Heart left ventricle (tissue), 16 donors: ENCODE data around the gene EPHB1. TPM values are rescaled to one million over a fixed set of nuclear protein-coding genes. Genes with fewer than 3 reads are reported as not detected.
"Not testable (repeated sequence)": the region's sequence is repeated elsewhere in the genome, so short reads cannot be mapped to it uniquely, and the experiment has no call there.

Experiments used
- ATAC-seq, 4 donors: fragments of 200-7000 bp; cut with Tn5 transposase; one replicate each; pipeline ENCODE4 v1.9.1; 2020 to 2022; ENCODE audit warnings: moderate library complexity in 4 of 4, mild to moderate bottlenecking in 3 of 4, moderate number of reproducible peaks in 1 of 4
- DNase-seq, 5 donors: peaks; one replicate each; pipeline ENCODE4 v3.0.0-alpha.2; 2020
- H3K27ac ChIP-seq, 12 donors: fragments of 200-600 bp; sonication (generic) in 4 of 12; one replicate each; pipeline versions ENCODE4 v1.5.0 to v1.8.0; 2016 to 2022; ENCODE audit warnings: mild to moderate bottlenecking in 2 of 12
- H3K27me3 ChIP-seq, 9 donors: fragments of 200-600 bp; sonication (generic) in 2 of 9; one replicate each; pipeline versions ENCODE4 v1.5.1 to v1.8.0; 2016 to 2022; ENCODE audit warnings: mild to moderate bottlenecking in 3 of 9
- H3K36me3 ChIP-seq, 9 donors: fragments of 200-600 bp; sonication (generic) in 2 of 9; one replicate each; pipeline versions ENCODE4 v1.5.0 to v1.8.0; 2018 to 2022; ENCODE audit warnings: mild to moderate bottlenecking in 2 of 9
- H3K4me1 ChIP-seq, 12 donors: fragments of 200-600 bp; sonication (generic) in 4 of 12; one replicate each; pipeline versions ENCODE4 v1.5.0 to v1.8.0; 2016 to 2022; ENCODE audit warnings: mild to moderate bottlenecking in 3 of 12
- H3K4me3 ChIP-seq, 12 donors: fragments of 200-600 bp; sonication (generic) in 4 of 12; one replicate each; pipeline versions ENCODE4 v1.5.0 to v1.8.0; 2017 to 2022; ENCODE audit warnings: mild to moderate bottlenecking in 9 of 12, moderate library complexity in 4 of 12
- H3K9me3 ChIP-seq, 12 donors: fragments of 200-600 bp; sonication (generic) in 4 of 12; one replicate each; pipeline versions ENCODE4 v1.5.0 to v1.8.0; 2016 to 2022; ENCODE audit warnings: mild to moderate bottlenecking in 1 of 12
- CTCF ChIP-seq, 12 donors: fragments of 200-600 bp; sonication (generic) in 4 of 12; IDR thresholded peaks; one replicate each; pipeline versions ENCODE4 v1.5.0 to v1.8.0; 2018 to 2022; ENCODE audit warnings: antibody characterized with exemption in 12 of 12, mild to moderate bottlenecking in 5 of 12
- POLR2A ChIP-seq, 2 donors: fragments of 450-650 bp; IDR thresholded peaks; one replicate each; pipeline ENCODE4 v1.6.1; 2017; ENCODE audit warnings: antibody characterized with exemption in 2 of 2, mild to moderate bottlenecking in 2 of 2, moderate library complexity in 2 of 2
- WGBS, 4 donors: extraction: QIAGEN DNeasy Blood & Tissue Kit in 2 of 4; methylation state at CpG; one replicate each; pipeline versions ENCODE4 v1.1.5 to v1.1.7; 2013 to 2018; 5-methylcytosine and 5-hydroxymethylcytosine counted together
- intact Hi-C, 10 donors: fragments of 100-400 bp; cut with DNase I; formaldehyde crosslinking; loops; one replicate each; pipeline versions ENCODE4 v1.11.1 to v1.14.2; 2022
- polyA plus RNA-seq, 2 donors: library from polyadenylated mRNA; stranded (reverse); fragments of 200-250 nt; gene quantifications; one replicate each; pipeline ENCODE4 v1.2.3, GENCODE V29; 2013
- total RNA-seq, 9 donors: library from RNA; depleted of rRNA in 2 of 9; stranded (reverse); fragments of >200 nt in 2 of 9; fragmentation: NEBNext Ultra II Directional in 3 of 9; extraction: Animal tissue kit (Norgen Biotek cat#: 25700) in 3 of 9; gene quantifications; one replicate each; pipeline versions ENCODE4 v1.1.0 to v1.2.4, GENCODE V29; 2016 to 2023
- donor health status: ischemic (EF 13 %, LVEDD 7.1; RV severe dilation, severe dysfunction).
- donor health status: healthy with polysubstance abuse.
- donor health status: DM: no; HTN: yes; CAD: no.
- donor health status: DM: no; HTN: no; CAD: no.
- donor health status: ischemic (EF 25% LVEDD 6.9; RV normal size, moderate dysfunction).
- donor health status: ischemic (EF 25% LVEDD 5.7; RV mildly dilated, moderate dysfunction).
- donor health status: healthy.
- donor health status: DM: yes; HTN: yes; CAD: no.
- donor health status: ischemic (EF 35%, LVEDD 5.7; RV mildly dilated, moderate dysfunction).
- donor health status: nonischemic (EF 11% LVEDD 7.7; RV severe dilation, severe dysfunction).
- donor health status: DM: yes; HTN: yes; CAD: no.
- donor health status: PGD.
- donor health status: ischemic (EF 29% LVEDD 5.4; RV normal size, mild dysfunction).
- donor health status: nonischemic (EF 23%, LVEDD 6.1; RV moderate dilation, normal function).

EPHB1 gene
- total and polyA plus RNA-seq, 11 donors: 0.31 to 2.2 (median 1.1) TPM

- DNase-seq (no peak), ATAC-seq (no peak)
- Histone ChIP-seq H3K4me1 (no peaks in the 10 kb centered on the region), H3K36me3 (no peaks in the 10 kb centered on the region), H3K27me3 (no peaks in the 10 kb centered on the region), H3K9me3 (peaks cover 0 to 5% (median 0%) of the 10 kb centered on the region in 12 donors), H3K4me3 (no peak overlapping the region), H3K27ac (no peak overlapping the region)
- WGBS, 4 donors: 93 to 100% (median 97%) methylated on average over 1 of the region's 1 CpG
- no peak for TF ChIP-seq POLR2A (IDR thresholded peaks at IDR 0.05)
- TF ChIP-seq CTCF (IDR thresholded peaks at IDR 0.05): no peak
- intact Hi-C loops: no loop called here
Observed at GRCh38 chr3:134772591-134772990, 22.5 kb upstream of the EPHB1 start.

DNA sequence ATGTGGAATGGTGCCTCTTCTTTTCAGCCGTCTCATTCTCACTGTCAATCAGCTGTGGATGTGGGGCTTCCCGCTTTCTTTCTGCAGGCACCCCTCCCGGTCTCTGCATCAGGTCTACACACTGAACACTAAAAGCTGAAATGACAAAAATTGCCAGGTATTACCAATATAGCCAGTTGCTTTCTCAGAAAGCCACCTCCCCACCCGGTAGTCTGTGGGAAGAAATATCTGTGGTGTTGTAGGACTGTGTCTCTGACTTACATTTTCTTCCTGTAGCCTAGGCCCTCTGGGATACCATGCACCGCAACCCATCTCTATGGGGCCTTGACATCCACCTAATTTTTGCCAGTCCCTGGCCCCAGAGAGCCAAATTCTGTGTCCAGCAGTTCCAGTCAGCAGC is 19.2 kb upstream of the EPHB1 start:
- 91 to 92% (median 92%) methylated on average over 5 of the region's 5 CpGs for WGBS, 4 donors
- Histone ChIP-seq H3K36me3 (no peaks in the 10 kb centered on the region), H3K9me3 (peaks cover 0 to 5% (median 0%) of the 10 kb centered on the region in 12 donors), H3K27me3 (no peaks in the 10 kb centered on the region), H3K27ac (no peak overlapping the region), H3K4me3 (no peak overlapping the region), H3K4me1 (no peaks in the 10 kb centered on the region)
- TF ChIP-seq CTCF (IDR thresholded peaks at IDR 0.05) (no peak), POLR2A (IDR thresholded peaks at IDR 0.05) (no peak)
- intact Hi-C loops: no loop called here
- no peak for DNase-seq
- ATAC-seq: no peak

GRCh38 chr3:134776518-134776917 is 18.5 kb upstream of the EPHB1 start:
- DNase-seq (no peak), ATAC-seq (no peak)
- H3K9me3 ChIP-seq: no peaks in the 10 kb centered on the region
- no peaks in the 10 kb centered on the region for H3K36me3 ChIP-seq
- no peak overlapping the region for H3K27ac ChIP-seq
- H3K4me3 ChIP-seq: no peak overlapping the region
- no peaks in the 10 kb centered on the region for H3K4me1 ChIP-seq
- H3K27me3 ChIP-seq: no peaks in the 10 kb centered on the region
- TF ChIP-seq POLR2A (IDR thresholded peaks at IDR 0.05): no peak
- no peak for TF ChIP-seq CTCF (IDR thresholded peaks at IDR 0.05)
- intact Hi-C loops: no loop called here
- WGBS, 4 donors: 80 to 100% (median 93%) methylated on average over 1 of the region's 1 CpG

GRCh38 chr3:134777341-134777740 is 17.7 kb upstream of the EPHB1 start:
- H3K4me1 ChIP-seq: no peaks in the 10 kb centered on the region
- H3K27me3 ChIP-seq: no peaks in the 10 kb centered on the region
- intact Hi-C loops: no loop called here
- no peaks in the 10 kb centered on the region for H3K36me3 ChIP-seq
- 59 to 78% (median 67%) methylated on average over 5 of the region's 5 CpGs for WGBS, 4 donors
- no peak overlapping the region for H3K4me3 ChIP-seq
- H3K9me3 ChIP-seq: no peaks in the 10 kb centered on the region
- H3K27ac ChIP-seq: no peak overlapping the region
- TF ChIP-seq CTCF (IDR thresholded peaks at IDR 0.05) (no peak), POLR2A (IDR thresholded peaks at IDR 0.05) (no peak)
- ATAC-seq: no peak
- DNase-seq: no peak

DNA sequence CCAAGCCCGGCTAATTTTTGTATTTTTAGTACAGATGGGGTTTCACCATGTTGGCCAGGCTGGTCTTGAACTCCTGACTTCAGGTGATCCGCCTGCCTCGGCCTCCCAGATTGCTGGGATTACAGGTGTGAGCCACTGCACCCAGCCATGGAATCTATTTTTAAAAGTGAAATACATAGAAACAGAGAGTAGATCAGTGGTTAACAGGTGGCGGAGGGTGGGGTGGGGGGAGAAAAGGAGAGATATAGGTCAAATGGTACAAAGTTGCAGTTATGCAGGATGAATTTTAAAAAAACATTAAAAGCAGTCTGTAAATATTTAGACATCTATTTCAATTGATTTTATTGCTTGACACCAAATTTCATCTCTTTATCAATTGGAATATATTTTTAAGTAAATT is 6.8 kb upstream of the EPHB1 start:
- H3K36me3 ChIP-seq, H3K4me1 ChIP-seq, DNase-seq, H3K4me3 ChIP-seq, H3K27ac ChIP-seq, H3K27me3 ChIP-seq, intact Hi-C loops, ATAC-seq, H3K9me3 ChIP-seq: not testable (repeated sequence)
- 88 to 95% (median 92%) methylated on average over 4 of the region's 4 CpGs for WGBS, 4 donors
